ENCODE data around the gene CCBE1.

CCBE1 gene

GRCh38 chr18:59478591-59478990 lies 218.6 kb downstream of the CCBE1 start:
- DNase-seq (ENCODE audit: low read depth, low spot score): no peak
- no peak overlapping the region for H3K27ac ChIP-seq

GRCh38 chr18:59477849-59478248 lies 219.4 kb downstream of the CCBE1 start:
- DNase-seq (ENCODE audit: low read depth, low spot score): no peak
- H3K27ac ChIP-seq: no peak overlapping the region

GRCh38 chr18:59470561-59471121 lies 226.6 kb downstream of the CCBE1 start:
- no peak for DNase-seq (ENCODE audit: low read depth, low spot score)
- no peak overlapping the region for H3K27ac ChIP-seq

GRCh38 chr18:59469463-59470180 lies 227.6 kb downstream of the CCBE1 start:
- no peak for DNase-seq (ENCODE audit: low read depth, low spot score)
- H3K27ac ChIP-seq: no peak overlapping the region

- DNase-seq (ENCODE audit: low read depth, low spot score): no peak
- H3K27ac ChIP-seq: no peak overlapping the region
These were observed 228.4 kb downstream of the CCBE1 start for GRCh38 chr18:59468821-59469220.

- H3K27ac ChIP-seq: no peak overlapping the region
- DNase-seq (ENCODE audit: low read depth, low spot score): no peak
These were observed 229.7 kb downstream of the CCBE1 start for GRCh38 chr18:59467497-59467896.

DNA sequence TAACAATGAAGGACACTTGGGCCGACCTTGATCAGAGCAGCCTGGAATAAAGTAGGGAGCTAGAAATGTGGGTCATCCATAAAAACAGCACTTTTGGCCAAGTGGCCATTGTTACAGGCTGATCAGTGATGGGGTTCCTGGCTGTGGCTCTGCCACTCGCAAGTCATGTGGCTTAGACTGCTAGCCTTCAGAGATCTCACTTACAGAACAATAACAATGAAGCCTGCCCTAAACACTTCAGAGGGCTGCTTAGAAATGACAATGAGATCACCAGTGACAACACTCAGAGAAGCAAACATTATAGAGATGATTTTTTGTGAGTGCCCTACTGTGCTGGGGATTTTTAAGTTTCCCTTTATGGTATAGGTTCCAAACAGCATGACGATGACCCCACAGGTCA lies 230.2 kb downstream of the CCBE1 start:
- H3K27ac ChIP-seq: no peak overlapping the region
- DNase-seq (ENCODE audit: low read depth, low spot score): no peak

GRCh38 chr18:59464486-59464885 lies 232.7 kb downstream of the CCBE1 start:
- DNase-seq (ENCODE audit: low read depth, low spot score): no peak
- no peak overlapping the region for H3K27ac ChIP-seq

DNA sequence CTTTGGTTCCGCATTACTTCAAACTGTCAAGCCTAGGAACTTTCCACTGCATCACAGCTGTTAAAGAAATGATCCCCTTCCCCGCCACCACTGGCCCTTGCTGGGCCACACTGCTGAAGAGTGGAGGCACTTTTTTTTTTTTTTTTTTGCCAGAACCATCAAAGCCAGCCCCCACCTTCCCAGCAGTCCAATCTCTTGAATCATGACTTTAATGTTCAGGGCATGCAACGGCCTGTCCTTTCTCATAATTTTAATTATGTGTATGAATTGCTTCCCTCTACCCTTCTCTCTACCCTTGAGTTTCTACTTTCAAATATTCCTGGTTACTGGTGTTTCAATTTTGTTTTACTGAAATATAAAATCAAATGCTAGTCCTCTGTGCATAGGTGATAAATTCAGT lies 236.1 kb downstream of the CCBE1 start:
- no peak overlapping the region for H3K27ac ChIP-seq
- no peak for DNase-seq (ENCODE audit: low read depth, low spot score)

DNA sequence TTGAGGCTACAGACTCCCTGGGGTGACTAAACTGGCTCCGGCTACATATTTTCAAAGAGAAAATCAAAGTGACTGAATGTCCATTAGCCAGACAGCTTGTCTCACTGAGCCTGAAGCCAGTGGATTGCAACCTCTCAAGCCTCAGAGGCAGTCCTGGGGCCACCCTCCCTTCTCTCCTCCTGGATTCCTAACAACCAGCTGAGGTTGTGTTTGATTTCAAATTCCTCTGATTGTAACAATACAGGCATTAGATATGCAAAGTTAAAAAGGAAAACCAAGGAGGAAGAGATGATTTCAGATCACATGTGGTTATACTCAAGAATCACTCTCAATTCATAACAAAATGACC lies 237.2 kb downstream of the CCBE1 start:
- no peak for DNase-seq (ENCODE audit: low read depth, low spot score)
- no peak overlapping the region for H3K27ac ChIP-seq

- no peak for DNase-seq (ENCODE audit: low read depth, low spot score)
- H3K27ac ChIP-seq: no peak overlapping the region
These were observed 237.7 kb downstream of the CCBE1 start for GRCh38 chr18:59459369-59460071.

DNA sequence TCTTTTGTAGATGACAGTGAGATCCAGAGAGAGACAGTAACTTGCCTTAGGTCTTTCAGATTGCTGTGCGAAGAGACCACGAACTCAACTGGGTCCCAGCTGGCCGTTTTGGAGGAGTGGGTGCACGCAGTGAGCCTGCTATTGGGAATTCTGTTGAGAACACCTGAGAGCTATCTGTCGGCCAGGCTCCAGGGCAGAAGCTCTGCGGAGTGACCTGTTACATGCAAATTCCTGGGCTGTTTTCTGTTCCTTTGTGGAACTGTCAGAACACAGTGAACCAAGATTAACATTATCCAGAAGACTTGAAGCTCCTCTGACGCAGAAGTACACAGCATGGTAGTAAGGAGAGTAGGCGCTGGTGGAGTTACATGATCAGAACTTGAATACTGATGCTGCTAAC lies 238.6 kb downstream of the CCBE1 start:
- no peak overlapping the region for H3K27ac ChIP-seq
- no peak for DNase-seq (ENCODE audit: low read depth, low spot score)

DNA sequence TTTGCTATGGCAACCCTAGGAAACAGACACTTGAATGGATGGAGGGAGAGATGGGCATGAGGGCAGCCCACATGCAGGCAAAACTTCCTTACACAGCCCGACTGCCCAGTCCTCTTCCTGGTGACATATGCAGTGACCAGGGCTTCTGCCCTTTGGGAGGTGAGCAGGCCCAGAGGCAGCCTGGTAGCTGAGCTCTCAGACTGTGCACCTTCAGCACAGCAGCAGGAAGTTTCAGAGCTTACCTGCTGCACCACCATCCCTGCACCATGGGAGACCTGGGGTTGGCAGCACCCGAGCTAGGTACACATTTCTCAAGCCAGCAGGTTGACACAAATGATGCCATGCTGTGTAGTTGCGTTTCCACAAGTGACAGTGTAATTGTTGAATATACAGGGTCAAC lies 240.6 kb downstream of the CCBE1 start:
- H3K27ac ChIP-seq: no peak overlapping the region
- no peak for DNase-seq (ENCODE audit: low read depth, low spot score)

DNA sequence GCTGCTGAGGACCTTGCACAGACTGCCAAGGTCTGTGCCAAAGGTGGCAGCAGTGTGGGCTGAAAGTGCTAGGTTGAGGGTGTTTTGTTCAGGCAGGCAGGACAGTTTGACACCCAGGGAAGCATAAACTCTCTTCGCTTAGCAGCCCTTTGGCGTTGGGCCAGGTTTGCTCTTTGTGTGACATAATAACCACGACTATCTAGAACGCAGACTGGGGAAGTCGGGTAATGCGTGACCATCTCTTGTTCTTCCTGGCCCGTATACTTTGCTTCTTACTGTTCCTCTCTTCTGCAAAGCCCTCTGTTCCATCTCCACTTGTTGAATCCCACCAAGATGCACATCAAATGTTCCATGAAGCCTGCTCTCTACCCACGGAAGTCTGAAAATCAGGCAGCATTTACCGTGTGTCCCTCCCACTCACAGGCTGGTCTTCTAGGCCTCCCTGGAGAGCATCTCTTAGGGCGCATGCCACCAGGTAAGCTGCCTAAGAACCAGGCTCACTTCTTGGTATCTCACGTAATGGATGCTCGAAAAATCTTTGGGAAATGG lies 241.4 kb downstream of the CCBE1 start:
- no peak for DNase-seq (ENCODE audit: low read depth, low spot score)
- no peak overlapping the region for H3K27ac ChIP-seq

DNA sequence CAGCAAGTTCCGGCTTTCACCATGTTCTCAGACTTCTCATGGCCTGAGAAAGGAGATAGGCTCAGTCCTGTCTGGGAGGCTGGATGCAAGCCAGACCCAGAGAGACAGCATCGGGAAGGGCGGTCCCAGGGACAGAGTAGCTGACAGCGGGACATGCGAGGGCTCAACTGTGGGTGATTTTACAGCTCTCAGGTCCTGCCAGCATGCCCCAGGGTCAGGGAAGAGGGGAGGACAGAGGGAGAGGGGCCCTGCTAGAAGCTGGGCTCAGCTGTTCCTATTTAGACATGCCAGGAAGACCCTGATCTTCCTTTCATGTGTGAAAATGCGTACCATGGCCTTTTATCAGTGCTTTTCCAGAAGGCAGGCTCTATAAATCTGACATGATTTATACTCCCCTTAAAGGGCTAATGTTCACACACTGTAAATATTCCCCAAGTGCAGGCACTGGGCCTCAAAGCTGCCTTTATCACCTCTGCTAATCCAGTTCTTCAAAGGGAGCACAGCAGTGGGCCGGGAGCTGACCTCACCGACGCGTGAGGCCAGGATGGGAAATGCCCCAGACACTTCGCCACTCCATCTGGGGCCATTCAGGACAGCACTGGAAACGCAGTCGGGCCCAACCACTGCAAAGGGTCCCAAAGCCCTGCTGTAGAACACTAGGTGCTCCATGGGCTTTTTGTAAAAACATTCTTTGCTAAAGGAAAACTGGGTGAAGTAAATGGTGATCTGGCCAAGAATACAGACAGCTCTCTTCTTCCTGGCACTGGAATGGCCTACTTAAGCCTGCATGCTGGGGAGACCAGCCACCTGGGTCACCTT lies 242.1 kb downstream of the CCBE1 start:
- no peak overlapping the region for H3K27ac ChIP-seq
- DNase-seq (ENCODE audit: low read depth, low spot score): no peak

- no peak for DNase-seq (ENCODE audit: low read depth, low spot score)
- no peak overlapping the region for H3K27ac ChIP-seq
These were observed 243.7 kb downstream of the CCBE1 start for GRCh38 chr18:59453468-59453961.

- DNase-seq (ENCODE audit: low read depth, low spot score): no peak
- H3K27ac ChIP-seq: no peak overlapping the region
These were observed 245.3 kb downstream of the CCBE1 start for GRCh38 chr18:59451963-59452362.

DNA sequence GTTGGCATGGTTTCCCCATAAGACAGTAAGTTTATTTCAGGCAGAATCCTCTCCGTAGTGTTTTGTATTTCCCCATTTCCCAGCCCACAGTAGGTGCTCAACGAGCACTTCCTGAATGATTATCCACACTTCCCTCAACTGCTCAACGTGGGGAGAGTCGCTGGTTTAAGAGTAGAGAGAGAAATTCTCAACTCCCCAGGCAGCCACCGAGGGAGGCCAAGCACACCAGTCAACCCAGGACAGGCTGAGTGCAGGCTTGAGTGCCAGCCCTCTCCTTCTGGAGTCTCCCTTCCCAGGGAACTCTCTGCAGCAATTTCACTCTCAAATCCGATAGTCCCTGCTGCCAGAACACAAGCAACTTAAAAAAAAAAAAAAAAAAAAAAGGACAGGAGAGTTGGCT lies 246.2 kb downstream of the CCBE1 start:
- DNase-seq (ENCODE audit: low read depth, low spot score): no peak
- no peak overlapping the region for H3K27ac ChIP-seq

DNA sequence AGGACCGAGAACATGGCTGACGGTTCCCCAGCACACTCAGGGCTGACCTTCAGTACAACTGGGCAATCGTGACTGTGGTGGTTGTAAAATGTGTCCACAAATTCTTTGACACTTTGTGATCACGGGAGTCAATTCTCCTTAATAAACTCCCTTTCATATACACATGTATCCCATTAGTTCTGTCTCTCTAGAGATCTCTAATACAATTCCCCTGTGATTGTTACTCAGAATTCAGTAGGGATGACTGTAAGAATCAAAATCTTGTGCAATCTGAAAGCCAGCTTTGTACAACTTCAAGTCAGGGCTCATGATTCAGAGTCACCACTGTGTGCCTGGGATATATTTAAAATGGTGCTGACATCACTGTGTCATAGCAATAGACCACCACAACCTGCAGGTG lies 248.7 kb downstream of the CCBE1 start:
- no peak for DNase-seq (ENCODE audit: low read depth, low spot score)
- H3K27ac ChIP-seq: no peak overlapping the region

- H3K27ac ChIP-seq: no peak overlapping the region
- DNase-seq (ENCODE audit: low read depth, low spot score): no peak
These were observed 251.2 kb downstream of the CCBE1 start for GRCh38 chr18:59446012-59446411.

Measured in epithelial cell of prostate (primary cell).